Spleen (tissue), 11 donors: ENCODE results near the gene MAP4K2. TPM values are rescaled to one million over a fixed set of nuclear protein-coding genes. Genes with fewer than 3 reads are reported as not detected.
A peak's percentile ranks its signal among the peaks of the same experiment; 100 is the strongest.

ENCODE experiments used
- DNase-seq: peaks from one replicate; pipeline ENCODE4 v3.0.0-alpha.2; 2020
- H3K27ac ChIP-seq, 8 donors: fragments of 200-600 bp; sonication (generic) in 7 of 8; 1 replicate in 4 of 8; 2 replicates in 4 of 8; pipeline versions ENCODE4 v1.5.0 to v1.8.0; 2016 to 2021; ENCODE audit warnings: inconsistent platforms in 4 of 8, mild to moderate bottlenecking in 4 of 8, moderate library complexity in 1 of 8
- H3K27me3 ChIP-seq, 7 donors: fragments of 200-600 bp; sonication (generic) in 6 of 7; replicated peaks in 1 of 7; 1 replicate in 4 of 7; 2 replicates in 3 of 7; pipeline versions ENCODE4 v1.5.0 to v1.8.0; 2016 to 2021; ENCODE audit warnings: inconsistent platforms in 3 of 7, mild to moderate bottlenecking in 1 of 7
- H3K36me3 ChIP-seq, 6 donors: fragments of 200-600 bp; sonication (generic) in 5 of 6; 1 replicate in 4 of 6; 2 replicates in 2 of 6; pipeline versions ENCODE4 v1.5.0 to v1.8.0; 2016 to 2021; ENCODE audit warnings: inconsistent platforms in 2 of 6
- H3K4me1 ChIP-seq, 6 donors: fragments of 200-600 bp; sonication (generic) in 5 of 6; 1 replicate in 3 of 6; 2 replicates in 3 of 6; pipeline versions ENCODE4 v1.5.0 to v1.8.0; 2016 to 2021; ENCODE audit warnings: inconsistent platforms in 3 of 6
- H3K4me3 ChIP-seq, 8 donors: fragments of 200-600 bp; sonication (generic) in 7 of 8; 1 replicate in 4 of 8; 2 replicates in 4 of 8; pipeline versions ENCODE4 v1.5.0 to v1.8.0; 2016 to 2021; ENCODE audit warnings: inconsistent platforms in 4 of 8, mild to moderate bottlenecking in 4 of 8, moderate library complexity in 2 of 8
- H3K9me3 ChIP-seq, 8 donors: fragments of 200-600 bp; sonication (generic) in 7 of 8; 1 replicate in 4 of 8; 2 replicates in 4 of 8; pipeline versions ENCODE4 v1.5.0 to v1.8.0; 2016 to 2021; ENCODE audit warnings: inconsistent platforms in 4 of 8
- POLR2A ChIP-seq, 3 donors: fragments of 450-650 bp; IDR thresholded peaks; one replicate each; pipeline ENCODE4 v1.5.1; 2017; ENCODE audit warnings: antibody characterized with exemption in 3 of 3, mild to moderate bottlenecking in 1 of 3
- POLR2AphosphoS5 ChIP-seq, 3 donors: sonication (generic); formaldehyde crosslinking; IDR thresholded peaks; one replicate each; pipeline ENCODE4 v1.5.1; 2017; ENCODE audit warnings: antibody characterized with exemption in 3 of 3
- WGBS, 5 donors: extraction: QIAGEN DNeasy Blood & Tissue Kit in 3 of 5; methylation state at CpG; one replicate each; pipeline versions ENCODE4 v1.1.5 to v1.1.7; 2013 to 2018; 5-methylcytosine and 5-hydroxymethylcytosine counted together
- intact Hi-C: fragments of 100-400 bp; cut with DNase I; formaldehyde crosslinking; loops from one replicate; pipeline ENCODE4 v1.15.0; 2023; ENCODE audit warnings: low total_unique reads
- polyA plus RNA-seq, 3 donors: library from polyadenylated mRNA; stranded (reverse); fragments of 200-250 nt; gene quantifications; one replicate each; pipeline ENCODE4 v1.2.1, GENCODE V29; 2013
- total RNA-seq, 7 donors: library from RNA; depleted of rRNA in 3 of 7; stranded (reverse); fragments of >200 nt in 3 of 7; fragmentation: NEBNext Ultra II Directional in 4 of 7; extraction: Animal tissue kit (Norgen Biotek cat#: 25700) in 4 of 7; gene quantifications; one replicate each; pipeline versions ENCODE4 v1.1.0 to v1.2.1, GENCODE V29; 2016 to 2021
- TF ChIP-seq, protein P1 (sequence below), 11 experiments: fragments of 200-600 bp in 7 of 11; fragments of 450-650 bp in 4 of 11; sonication (generic) in 4 of 11; IDR thresholded peaks in 8 of 11; conservative IDR thresholded peaks in 3 of 11; 1 replicate in 7 of 11; 2 replicates in 4 of 11; pipeline versions ENCODE4 v1.4.0 to v1.8.0; 2016 to 2021; ENCODE audit warnings: antibody characterized with exemption in 11 of 11, inconsistent platforms in 4 of 11, mild to moderate bottlenecking in 1 of 11
- donor health status: healthy with polysubstance abuse.
- donor health status: DM: no; HTN: no; CAD: no; lungs with moderate emphysema.
- donor health status: DM: no; HTN: no; CAD: no.
- donor health status: Bipolar disorder and iron deficiency.
- donor health status: healthy.
- donor health status: DM: no; HTN: no; CAD: no.
- donor health status: DM: yes; HTN: yes; CAD: no.

The MAP4K2 gene
- total and polyA plus RNA-seq, 10 donors: 40.8 to 106 (median 60.6) TPM

DNA sequence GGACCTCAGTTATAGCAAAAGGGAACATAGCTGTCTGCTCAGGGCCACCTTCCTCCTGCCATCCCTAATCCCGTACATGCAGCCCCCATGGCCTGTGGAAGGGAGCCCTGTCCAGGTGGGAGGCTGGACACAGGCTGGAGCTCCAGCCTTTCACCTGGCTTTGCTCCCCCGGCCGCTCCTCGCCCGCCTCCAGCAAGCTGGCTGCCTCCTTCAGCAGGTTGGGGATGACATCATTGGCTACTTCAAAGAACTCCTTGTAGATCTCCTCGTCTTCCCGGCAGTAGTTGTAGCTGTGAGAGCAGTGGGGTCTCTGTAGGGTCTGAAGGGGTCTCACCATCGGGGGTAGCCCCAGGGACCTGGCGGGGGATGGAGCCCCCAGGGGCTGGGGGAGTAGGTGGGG, 2.5 kb upstream of the MAP4K2 start:
- no peaks in the 10 kb centered on the region for H3K27me3 ChIP-seq
- WGBS, 5 donors: 89 to 98% (median 91%) methylated on average over 5 to 9 of the region's 9 CpGs
- TF ChIP-seq POLR2A (IDR thresholded peaks at IDR 0.05) (no peak), POLR2AphosphoS5 (IDR thresholded peaks at IDR 0.05) (no peak)
- TF ChIP-seq, protein P1, sequence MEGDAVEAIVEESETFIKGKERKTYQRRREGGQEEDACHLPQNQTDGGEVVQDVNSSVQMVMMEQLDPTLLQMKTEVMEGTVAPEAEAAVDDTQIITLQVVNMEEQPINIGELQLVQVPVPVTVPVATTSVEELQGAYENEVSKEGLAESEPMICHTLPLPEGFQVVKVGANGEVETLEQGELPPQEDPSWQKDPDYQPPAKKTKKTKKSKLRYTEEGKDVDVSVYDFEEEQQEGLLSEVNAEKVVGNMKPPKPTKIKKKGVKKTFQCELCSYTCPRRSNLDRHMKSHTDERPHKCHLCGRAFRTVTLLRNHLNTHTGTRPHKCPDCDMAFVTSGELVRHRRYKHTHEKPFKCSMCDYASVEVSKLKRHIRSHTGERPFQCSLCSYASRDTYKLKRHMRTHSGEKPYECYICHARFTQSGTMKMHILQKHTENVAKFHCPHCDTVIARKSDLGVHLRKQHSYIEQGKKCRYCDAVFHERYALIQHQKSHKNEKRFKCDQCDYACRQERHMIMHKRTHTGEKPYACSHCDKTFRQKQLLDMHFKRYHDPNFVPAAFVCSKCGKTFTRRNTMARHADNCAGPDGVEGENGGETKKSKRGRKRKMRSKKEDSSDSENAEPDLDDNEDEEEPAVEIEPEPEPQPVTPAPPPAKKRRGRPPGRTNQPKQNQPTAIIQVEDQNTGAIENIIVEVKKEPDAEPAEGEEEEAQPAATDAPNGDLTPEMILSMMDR (IDR thresholded peaks at IDR 0.05 in 8 of 11, conservative IDR thresholded peaks at IDR 0.05 in 3 of 11): no peak
- intact Hi-C loops: no loop called here
- no peak for DNase-seq
- no peak overlapping the region for H3K27ac ChIP-seq
- H3K4me3 ChIP-seq: no peak overlapping the region
- no peaks in the 10 kb centered on the region for H3K9me3 ChIP-seq
- peaks cover 0 to 50% (median 17%) of the 10 kb centered on the region in 6 donors for H3K36me3 ChIP-seq
- peaks cover 34 to 84% (median 55%) of the 10 kb centered on the region in 6 donors for H3K4me1 ChIP-seq

- no peaks in the 10 kb centered on the region for H3K9me3 ChIP-seq
- 91 to 94% (median 93%) methylated on average over 21 to 41 of the region's 41 CpGs for WGBS, 5 donors
- DNase-seq: peak; percentile 81
- peak overlapping the region in 7 of 8 donors; percentile 79 to 94 (median 88) for H3K27ac ChIP-seq
- peaks cover 41 to 85% (median 59%) of the 10 kb centered on the region in 6 donors for H3K4me1 ChIP-seq
- no peaks in the 10 kb centered on the region for H3K27me3 ChIP-seq
- no peak for TF ChIP-seq POLR2A (IDR thresholded peaks at IDR 0.05)
- peak in 1 of 3 donors; percentile 9 for TF ChIP-seq POLR2AphosphoS5 (IDR thresholded peaks at IDR 0.05)
- peaks cover 0 to 59% (median 21%) of the 10 kb centered on the region in 6 donors for H3K36me3 ChIP-seq
- intact Hi-C loops: no loop called here
- H3K4me3 ChIP-seq: peak overlapping the region in 1 of 8 donors; percentile 84
Measured at GRCh38 chr11:64804346-64805210, 1.6 kb upstream of the MAP4K2 start.

DNA sequence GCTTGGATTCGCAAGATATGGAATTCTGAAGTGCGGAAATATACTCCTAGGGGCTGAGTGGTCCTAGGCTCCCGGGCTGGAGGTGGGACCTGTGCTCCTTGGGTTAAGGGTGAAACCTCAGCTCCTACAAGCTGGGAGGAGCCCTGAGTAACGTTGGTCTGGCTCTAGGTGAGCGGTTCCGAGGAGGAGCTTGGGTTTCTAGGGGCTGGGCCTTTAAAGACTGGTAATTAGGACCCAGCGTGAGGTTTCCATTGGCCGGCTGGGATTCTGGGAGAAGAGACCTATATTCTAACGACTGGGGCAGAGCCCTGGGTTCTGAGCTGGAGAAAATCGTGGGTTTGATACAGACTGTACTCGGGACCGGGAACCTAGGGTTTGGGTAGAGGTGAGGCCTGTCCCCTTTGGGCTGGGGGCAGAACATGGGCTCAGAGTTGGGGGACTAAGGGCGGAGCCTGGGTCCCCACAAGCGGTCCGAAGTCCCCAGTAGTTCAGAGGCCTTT, 882 bp upstream of the MAP4K2 start:
- 41 to 53% (median 50%) methylated on average over 14 to 15 of the region's 15 CpGs for WGBS, 5 donors
- H3K4me1 ChIP-seq: peaks cover 42 to 85% (median 58%) of the 10 kb centered on the region in 6 donors
- TF ChIP-seq POLR2A (IDR thresholded peaks at IDR 0.05) (no peak), POLR2AphosphoS5 (IDR thresholded peaks at IDR 0.05) (no peak)
- TF ChIP-seq, protein P1 (IDR thresholded peaks at IDR 0.05 in 8 of 11, conservative IDR thresholded peaks at IDR 0.05 in 3 of 11): no peak
- intact Hi-C loops: no loop called here
- H3K36me3 ChIP-seq: peaks cover 0 to 66% (median 25%) of the 10 kb centered on the region in 6 donors
- peak overlapping the region; percentile 79 to 94 (median 88) for H3K27ac ChIP-seq
- peak overlapping the region; percentile 55 to 95 (median 70) for H3K4me3 ChIP-seq
- H3K27me3 ChIP-seq: no peaks in the 10 kb centered on the region
- H3K9me3 ChIP-seq: no peaks in the 10 kb centered on the region
- DNase-seq: no peak

DNA sequence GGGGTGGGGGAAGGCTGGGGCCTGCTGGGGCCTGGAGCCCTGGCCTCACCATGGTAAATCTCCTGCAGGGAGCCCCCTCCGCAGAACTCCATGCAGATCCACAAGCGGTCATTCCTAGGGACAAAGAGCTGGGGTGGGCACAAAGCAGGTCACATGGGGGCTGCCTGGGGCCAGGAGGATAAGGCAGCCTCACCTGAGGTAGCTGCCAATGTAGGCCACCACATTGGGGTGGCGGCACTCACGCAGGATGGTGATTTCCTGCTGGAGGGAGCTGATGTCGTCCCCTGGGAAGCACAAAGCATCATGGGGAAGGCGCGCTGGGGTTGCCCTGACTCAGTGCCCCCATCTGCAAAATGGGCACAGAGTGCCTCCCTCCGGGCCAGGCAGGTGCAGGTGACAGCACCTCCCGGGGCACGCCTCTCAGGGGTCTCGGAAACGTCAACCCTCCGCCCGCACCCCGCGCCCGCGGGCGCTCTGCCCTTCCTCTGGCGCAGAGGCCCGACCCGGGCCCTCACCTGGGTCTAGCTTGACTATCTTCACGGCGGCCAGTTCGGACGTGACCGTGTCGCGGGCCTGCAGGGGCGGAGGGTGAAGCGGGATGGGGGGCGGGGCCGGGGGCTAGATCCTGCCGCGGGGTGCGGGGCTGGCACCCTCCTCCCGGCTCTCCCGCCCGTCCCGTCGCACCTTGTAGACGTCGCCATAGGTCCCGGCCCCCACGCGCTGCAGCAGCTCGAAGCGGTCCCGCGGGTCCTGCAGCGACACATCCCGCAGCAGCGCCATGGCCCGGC, 450 bp downstream of the MAP4K2 start:
- Histone ChIP-seq H3K4me1 (peaks cover 45 to 85% (median 64%) of the 10 kb centered on the region in 6 donors), H3K9me3 (no peaks in the 10 kb centered on the region), H3K36me3 (peaks cover 0 to 73% (median 26%) of the 10 kb centered on the region in 6 donors), H3K4me3 (peak overlapping the region; percentile 56 to 95 (median 68)), H3K27me3 (no peaks in the 10 kb centered on the region), H3K27ac (peak overlapping the region; percentile 59 to 94 (median 85))
- peak in 2 of 3 donors; percentile 28 to 48 for TF ChIP-seq POLR2AphosphoS5 (IDR thresholded peaks at IDR 0.05)
- TF ChIP-seq, protein P1 (IDR thresholded peaks at IDR 0.05 in 8 of 11, conservative IDR thresholded peaks at IDR 0.05 in 3 of 11): no peak
- no peak for TF ChIP-seq POLR2A (IDR thresholded peaks at IDR 0.05)
- 3 to 9% (median 6%) methylated on average over 20 to 54 of the region's 54 CpGs for WGBS, 5 donors
- intact Hi-C loops: no loop called here
- DNase-seq: peak; percentile 78
